K562 (cell line): ENCODE measurements around the gene TOX2. TPM values are rescaled to one million over a fixed set of nuclear protein-coding genes. Genes with fewer than 3 reads are reported as not detected.

Experiments used
- ATAC-seq: fragments of 200-7000 bp; cut with Tn5 transposase; 3 replicates; pipeline ENCODE4 v1.9.1; 2020; ENCODE audit warnings: moderate library complexity
- BruUV-seq: library from RNA; stranded (reverse); fragments of 400-500 nt; replicated peaks from 2 replicates; lab custom pipeline; 2021; lab: Mats Ljungman, UMichigan
- CTCF ChIA-PET: fragments of 300-600 bp; formaldehyde crosslinking; extraction: SDS; loops from one replicate; lab custom pipeline; 2021; ENCODE audit warnings: low intra/inter-chr PET ratio; lab: Yijun Ruan, JAX
- POLR2A ChIA-PET: fragments of 300-600, 350-650 bp; sonication (Branson Sonifier 250); formaldehyde crosslinking; extraction: SDS; loops from one replicate; lab custom pipeline; 2021; ENCODE audit warnings: antibody characterized with exemption, inconsistent platforms; lab: Yijun Ruan, JAX
- DNase-seq, 4 experiments: peaks; one replicate each; pipeline versions ENCODE4 v3.0.0 to v3.0.0-alpha.2; 2011 to 2018; ENCODE audit warnings: low spot score in 3 of 4, mixed read lengths in 3 of 4; ENCODE audit errors: extremely low read depth in 1 of 4
- FAIRE-seq: peaks from 2 replicates; lab custom pipeline; 2011; peaks lifted over from hg19 to GRCh38; lab: Jason Lieb, UNC
- H2AFZ ChIP-seq: 2 replicates; pipeline ENCODE4 v1.6.0; 2011; ENCODE audit warnings: low read depth, low read length, control low read depth, inconsistent platforms
- H3K27ac ChIP-seq: fragments of 200-600 bp; 3 replicates; pipeline ENCODE4 v1.8.0; 2011; ENCODE audit warnings: low read depth, mild to moderate bottlenecking, control low read depth, inconsistent platforms, low read length, moderate library complexity, mixed read lengths; ENCODE audit errors: extremely low read depth
- H3K27me3 ChIP-seq, 2 experiments: fragments of 300-600 bp in 1 of 2; 2 replicates in 1 of 2; 3 replicates in 1 of 2; pipeline versions ENCODE4 v1.6.0 to v1.8.0; 2011; ENCODE audit warnings: inconsistent platforms in 2 of 2, low read length in 2 of 2, mild to moderate bottlenecking in 1 of 2, mixed read lengths in 1 of 2, moderate library complexity in 1 of 2; ENCODE audit not compliant: control insufficient read depth in 2 of 2, insufficient read depth in 2 of 2
- H3K36me3 ChIP-seq: fragments of 300-600 bp; 3 replicates; pipeline ENCODE4 v1.8.0; 2011; ENCODE audit warnings: mild to moderate bottlenecking, low read length, inconsistent platforms; ENCODE audit not compliant: control insufficient read depth, insufficient read depth
- H3K4me1 ChIP-seq, 2 experiments: fragments of 200-600 bp in 1 of 2; replicated peaks in 1 of 2; 2 replicates in 1 of 2; 3 replicates in 1 of 2; pipeline versions ENCODE4 v1.5.1 to v1.8.0; 2011; ENCODE audit warnings: inconsistent platforms in 2 of 2, low read length in 2 of 2, mild to moderate bottlenecking in 1 of 2, mixed read lengths in 1 of 2, moderate library complexity in 1 of 2; ENCODE audit not compliant: control insufficient read depth in 2 of 2, insufficient read depth in 2 of 2
- H3K4me2 ChIP-seq: 2 replicates; pipeline ENCODE4 v1.6.1; 2011; ENCODE audit warnings: low read length, control low read depth, inconsistent platforms, mixed read lengths; ENCODE audit not compliant: insufficient read depth
- H3K4me3 ChIP-seq: fragments of 200-600 bp; sonication (generic), shearing (Covaris generic); 2 replicates; pipeline ENCODE4 v1.5.1; 2016; ENCODE audit warnings: control low read depth, inconsistent platforms
- H3K79me2 ChIP-seq: fragments of 200-600 bp; 3 replicates; pipeline ENCODE4 v1.8.0; 2011; ENCODE audit warnings: low read length, inconsistent platforms; ENCODE audit not compliant: control insufficient read depth, insufficient read depth
- H3K9ac ChIP-seq, 2 experiments: 2 replicates each; pipeline versions ENCODE4 v1.6.0 to v1.6.1; 2011; ENCODE audit warnings: low read depth in 2 of 2, low read length in 2 of 2, control low read depth in 1 of 2, inconsistent platforms in 1 of 2, mild to moderate bottlenecking in 1 of 2, mixed read lengths in 1 of 2; ENCODE audit not compliant: insufficient read depth in 1 of 2
- H3K9me1 ChIP-seq: one replicate; pipeline ENCODE4 v1.6.0; 2011; ENCODE audit warnings: inconsistent platforms, mild to moderate bottlenecking, low read length, moderate library complexity; ENCODE audit not compliant: control insufficient read depth, insufficient read depth
- H3K9me3 ChIP-seq: replicated peaks from 2 replicates; pipeline ENCODE4 v1.5.1; 2011; ENCODE audit warnings: low read depth, low read length, inconsistent platforms; ENCODE audit not compliant: control insufficient read depth, insufficient read depth
- H4K20me1 ChIP-seq: replicated peaks from 2 replicates; pipeline ENCODE4 v1.6.1; 2011; ENCODE audit warnings: low read length, inconsistent platforms, mixed read lengths; ENCODE audit not compliant: control insufficient read depth, insufficient read depth
- CTCFL ChIP-seq: IDR thresholded peaks from 2 replicates; pipeline ENCODE4 v1.6.1; 2011; ENCODE audit warnings: borderline replicate concordance, low read depth, mild to moderate bottlenecking, moderate library complexity, low read length; ENCODE audit not compliant: insufficient read depth, poor library complexity, severe bottlenecking
- HMGN3 ChIP-seq: IDR thresholded peaks from 2 replicates; pipeline ENCODE4 v1.6.1; 2011; ENCODE audit warnings: borderline replicate concordance, low read depth, mild to moderate bottlenecking, mixed read lengths, low read length; ENCODE audit not compliant: insufficient read length; ENCODE audit errors: extremely low read depth
- KAT2B ChIP-seq: IDR thresholded peaks from one replicate; pipeline ENCODE4 v1.6.1; 2012; ENCODE audit warnings: low read depth, mild to moderate bottlenecking, control low read depth, inconsistent platforms, low read length, moderate library complexity
- NFATC3 ChIP-seq: fragments of 450-650 bp; IDR thresholded peaks from 2 replicates; pipeline ENCODE4 v1.6.1; 2017; ENCODE audit warnings: mild to moderate bottlenecking
- NFIX ChIP-seq: fragments of 250-450 bp; sonication (Bioruptor Pico); IDR thresholded peaks from 2 replicates; pipeline ENCODE4 v1.4.0; 2020; ENCODE audit warnings: low read depth, mild to moderate bottlenecking, moderate library complexity
- RAD21 ChIP-seq, 2 experiments: fragments of 250-450 bp in 1 of 2; fragments of 450-650 bp in 1 of 2; sonication (Bioruptor Pico) in 1 of 2; formaldehyde crosslinking in 1 of 2; IDR thresholded peaks in 1 of 2; conservative IDR thresholded peaks in 1 of 2; 2 replicates each; pipeline versions ENCODE4 v1.4.0 to v1.8.0; 2020 to 2022; ENCODE audit warnings: mild to moderate bottlenecking in 2 of 2, moderate library complexity in 1 of 2
- TCF7L2 ChIP-seq: fragments of 150-350 bp; IDR thresholded peaks from 2 replicates; pipeline ENCODE4 v1.6.1; 2016; ENCODE audit warnings: low read depth, mild to moderate bottlenecking, low read length, moderate library complexity
- ZNF263 ChIP-seq: sonication (generic); formaldehyde crosslinking; IDR thresholded peaks from 2 replicates; pipeline ENCODE4 v1.8.0; 2022; ENCODE audit warnings: mild to moderate bottlenecking, missing genetic modification reagents, borderline replicate concordance
- WGBS: fragments of 100-300 bp; shearing (Covaris generic); methylation state at CpG from one replicate; pipeline ENCODE4 v1.1.6; 2016; ENCODE audit warnings: low coverage, mixed read lengths; ENCODE audit not compliant: insufficient coverage; ENCODE audit errors: missing lambda C conversion rate; 5-methylcytosine and 5-hydroxymethylcytosine counted together
- in situ Hi-C: fragments of 300-500 bp; cut with MboI; formaldehyde crosslinking; loops from 4 replicates; pipeline ENCODE4 v1.15.0; 2018; ENCODE audit warnings: inconsistent platforms, mixed read lengths
- intact Hi-C: fragments of 100-400 bp; cut with micrococcal nuclease; formaldehyde crosslinking; loops from 2 replicates; pipeline ENCODE4 v1.14.2; 2022
- polyA plus RNA-seq, 8 experiments: library from polyadenylated mRNA; depleted of rRNA in 4 of 8; stranded (reverse) in 5 of 8; unstranded in 3 of 8; fragments of >200 nt; fragmentation: Nextera tagmentation in 2 of 8; fragmentation: Illumina TruSeq in 1 of 8; extraction: Ambion mirVana in 2 of 8; extraction: Trizol in 1 of 8; gene quantifications; 2 replicates each; pipeline versions ENCODE4 v1.2.1 to v1.2.3, GENCODE V29; 2011 to 2014; ENCODE audit warnings: inconsistent platforms in 1 of 8, missing spikeins in 1 of 8
- total RNA-seq, 7 experiments: library from RNA; depleted of rRNA in 6 of 7; stranded (reverse); fragments of >200 nt in 6 of 7; fragmentation: Illumina TruSeq in 2 of 7; extraction: Trizol in 2 of 7; gene quantifications; 2 replicates each; pipeline versions ENCODE4 v1.2.1 to v1.2.3, GENCODE V29; 2011 to 2021; ENCODE audit warnings: low replicate concordance in 1 of 7
- TF ChIP-seq, protein P1 (sequence below): fragments of 450-650 bp; IDR thresholded peaks from 2 replicates; pipeline ENCODE4 v1.6.1; 2016; ENCODE audit warnings: low read depth

TOX2 gene
- total and polyA plus RNA-seq, 9 of the 15 experiments (the other 6 are each of a cell fraction or from before 2014, with no cell fraction given) = not detected

DNA sequence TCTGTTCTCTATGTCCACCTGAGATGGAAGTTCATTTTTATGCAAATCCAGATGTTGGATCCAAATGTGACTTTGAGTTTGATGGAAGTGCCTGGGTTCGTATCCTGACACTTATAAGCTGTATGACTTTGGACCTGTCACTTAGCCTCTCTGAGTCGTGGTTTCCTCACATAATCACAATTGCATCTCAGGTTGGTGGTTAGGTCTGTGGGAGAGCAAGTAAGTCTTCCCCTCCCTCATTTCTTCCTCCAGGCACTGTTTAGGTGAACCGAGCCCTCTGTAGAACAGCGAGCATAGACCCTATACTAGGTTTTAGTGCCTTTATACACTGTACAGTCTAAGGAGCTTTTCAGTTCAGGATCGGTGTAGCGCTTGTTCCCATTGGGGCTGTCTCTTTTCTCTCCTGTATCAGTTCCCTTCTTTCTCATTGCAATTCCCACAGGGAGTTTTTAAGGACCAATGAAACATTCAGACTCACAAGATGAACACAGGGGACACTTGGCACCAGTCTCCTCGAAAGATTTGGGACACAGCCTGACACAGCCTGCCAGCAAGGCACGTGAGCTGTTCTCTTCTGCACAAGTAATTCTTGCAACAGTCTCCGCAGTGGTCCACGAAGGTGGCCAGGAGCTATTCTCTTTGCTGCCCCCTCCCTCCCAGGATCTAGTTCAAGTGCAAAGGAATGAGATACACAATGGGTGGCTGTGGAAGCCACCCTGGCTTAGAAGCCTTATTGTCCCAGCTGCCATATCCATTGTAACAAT lies 11.8 kb downstream of the TOX2 start:
- no peak overlapping the region for H3K4me2 ChIP-seq
- H4K20me1 ChIP-seq = no peaks in the 10 kb centered on the region
- intact Hi-C loops = no loop called here
- POLR2A ChIA-PET = interaction anchor here (0.6 kb wide), 1 partner anchor 468 kb away, joined by 3 read pairs; no protein-coding TSS in a partner anchor
- no peaks in the 10 kb centered on the region for H3K4me1 ChIP-seq
- no peak for ATAC-seq
- no peak overlapping the region for H3K27ac ChIP-seq
- H3K9me3 ChIP-seq = no peaks in the 10 kb centered on the region
- H3K36me3 ChIP-seq = no peaks in the 10 kb centered on the region
- DNase-seq = no peak
- CTCF ChIA-PET = no interaction called here
- no peak overlapping the region for H2AFZ ChIP-seq
- no peaks in the 10 kb centered on the region for H3K9me1 ChIP-seq
- FAIRE-seq = no peak
- 2% methylated on average over 10 of the region's 10 CpGs for WGBS
- in situ Hi-C loops = no loop called here
- BruUV-seq = no TSS peak
- no peaks in the 10 kb centered on the region for H3K79me2 ChIP-seq
- H3K27me3 ChIP-seq = peaks cover 6 to 18% of the 10 kb centered on the region in 2 experiments; a peak in 4 of 5 replicates
- no peak overlapping the region for H3K9ac ChIP-seq
- H3K4me3 ChIP-seq = no peak overlapping the region
- TF ChIP-seq CTCFL = no peak
- no peak for TF ChIP-seq HMGN3
- no peak for TF ChIP-seq NFIX (CRISPR knock-in tag)
- no peak for TF ChIP-seq RAD21 (CRISPR knock-in tag; conservative IDR thresholded peaks at IDR 0.05 in 1 of 2, IDR thresholded peaks at IDR 0.05 in 1 of 2)
- TF ChIP-seq, protein P1, sequence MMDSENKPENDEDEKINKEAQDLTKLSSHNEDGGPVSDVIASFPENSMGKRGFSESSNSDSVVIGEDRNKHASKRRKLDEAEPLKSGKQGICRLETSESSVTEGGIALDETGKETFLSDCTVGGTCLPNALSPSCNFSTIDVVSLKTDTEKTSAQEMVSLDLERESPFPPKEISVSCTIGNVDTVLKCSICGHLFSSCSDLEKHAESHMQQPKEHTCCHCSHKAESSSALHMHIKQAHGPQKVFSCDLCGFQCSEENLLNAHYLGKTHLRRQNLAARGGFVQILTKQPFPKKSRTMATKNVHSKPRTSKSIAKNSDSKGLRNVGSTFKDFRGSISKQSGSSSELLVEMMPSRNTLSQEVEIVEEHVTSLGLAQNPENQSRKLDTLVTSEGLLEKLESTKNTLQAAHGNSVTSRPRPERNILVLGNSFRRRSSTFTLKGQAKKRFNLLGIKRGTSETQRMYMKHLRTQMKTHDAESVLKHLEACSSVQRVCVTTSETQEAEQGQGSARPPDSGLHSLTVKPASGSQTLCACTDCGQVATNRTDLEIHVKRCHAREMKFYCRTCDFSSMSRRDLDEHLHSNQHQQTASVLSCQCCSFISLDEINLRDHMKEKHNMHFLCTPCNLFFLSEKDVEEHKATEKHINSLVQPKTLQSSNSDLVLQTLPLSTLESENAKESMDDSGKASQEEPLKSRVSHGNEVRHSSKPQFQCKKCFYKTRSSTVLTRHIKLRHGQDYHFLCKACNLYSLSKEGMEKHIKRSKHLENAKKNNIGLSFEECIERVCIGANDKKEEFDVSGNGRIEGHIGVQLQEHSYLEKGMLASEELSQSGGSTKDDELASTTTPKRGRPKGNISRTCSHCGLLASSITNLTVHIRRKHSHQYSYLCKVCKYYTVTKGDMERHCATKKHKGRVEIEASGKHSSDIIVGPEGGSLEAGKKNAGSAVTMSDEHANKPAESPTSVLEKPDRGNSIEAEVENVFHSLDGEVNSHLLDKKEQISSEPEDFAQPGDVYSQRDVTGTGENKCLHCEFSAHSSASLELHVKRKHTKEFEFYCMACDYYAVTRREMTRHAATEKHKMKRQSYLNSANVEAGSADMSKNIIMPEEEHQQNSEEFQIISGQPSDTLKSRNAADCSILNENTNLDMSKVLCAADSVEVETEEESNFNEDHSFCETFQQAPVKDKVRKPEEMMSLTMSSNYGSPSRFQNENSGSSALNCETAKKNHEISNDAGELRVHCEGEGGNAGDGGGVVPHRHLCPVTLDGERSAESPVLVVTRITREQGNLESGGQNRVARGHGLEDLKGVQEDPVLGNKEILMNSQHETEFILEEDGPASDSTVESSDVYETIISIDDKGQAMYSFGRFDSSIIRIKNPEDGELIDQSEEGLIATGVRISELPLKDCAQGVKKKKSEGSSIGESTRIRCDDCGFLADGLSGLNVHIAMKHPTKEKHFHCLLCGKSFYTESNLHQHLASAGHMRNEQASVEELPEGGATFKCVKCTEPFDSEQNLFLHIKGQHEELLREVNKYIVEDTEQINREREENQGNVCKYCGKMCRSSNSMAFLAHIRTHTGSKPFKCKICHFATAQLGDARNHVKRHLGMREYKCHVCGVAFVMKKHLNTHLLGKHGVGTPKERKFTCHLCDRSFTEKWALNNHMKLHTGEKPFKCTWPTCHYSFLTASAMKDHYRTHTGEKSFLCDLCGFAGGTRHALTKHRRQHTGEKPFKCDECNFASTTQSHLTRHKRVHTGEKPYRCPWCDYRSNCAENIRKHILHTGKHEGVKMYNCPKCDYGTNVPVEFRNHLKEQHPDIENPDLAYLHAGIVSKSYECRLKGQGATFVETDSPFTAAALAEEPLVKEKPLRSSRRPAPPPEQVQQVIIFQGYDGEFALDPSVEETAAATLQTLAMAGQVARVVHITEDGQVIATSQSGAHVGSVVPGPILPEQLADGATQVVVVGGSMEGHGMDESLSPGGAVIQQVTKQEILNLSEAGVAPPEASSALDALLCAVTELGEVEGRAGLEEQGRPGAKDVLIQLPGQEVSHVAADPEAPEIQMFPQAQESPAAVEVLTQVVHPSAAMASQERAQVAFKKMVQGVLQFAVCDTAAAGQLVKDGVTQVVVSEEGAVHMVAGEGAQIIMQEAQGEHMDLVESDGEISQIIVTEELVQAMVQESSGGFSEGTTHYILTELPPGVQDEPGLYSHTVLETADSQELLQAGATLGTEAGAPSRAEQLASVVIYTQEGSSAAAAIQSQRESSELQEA = no peak
- TF ChIP-seq ZNF263 (CRISPR knock-in tag) = no peak
- no peak for TF ChIP-seq TCF7L2
- no peak for TF ChIP-seq NFATC3
- no peak for TF ChIP-seq KAT2B
